CD8-positive, alpha-beta memory T cell (primary cell): ENCODE data around the gene COPE. TPM values are rescaled to one million over a fixed set of nuclear protein-coding genes. Genes with fewer than 3 reads are reported as not detected.

ENCODE experiments used
- CTCF ChIA-PET: fragments of 350-600 bp; sonication (Branson Sonifier 250); formaldehyde crosslinking; loops from one replicate; lab custom pipeline; 2021; ENCODE audit warnings: antibody characterized with exemption; lab: Charles Lee
- POLR2A ChIA-PET: fragments of 350-600 bp; sonication (Branson Sonifier 250); formaldehyde crosslinking; loops from one replicate; lab custom pipeline; 2021; ENCODE audit warnings: antibody characterized with exemption; lab: Charles Lee
- DNase-seq, 5 donors: peaks; one replicate each; pipeline versions ENCODE4 v3.0.0 to v3.0.0-alpha.2; 2020 to 2022; ENCODE audit warnings: mixed read lengths in 1 of 5
- H3K27ac ChIP-seq: one replicate; pipeline ENCODE4 v1.7.0; 2013; ENCODE audit warnings: low read depth, mild to moderate bottlenecking, low read length, moderate library complexity
- H3K27me3 ChIP-seq: 2 replicates; pipeline ENCODE4 v1.7.0; 2013; ENCODE audit warnings: low read length, mild to moderate bottlenecking; ENCODE audit not compliant: insufficient read depth, poor library complexity, severe bottlenecking
- H3K36me3 ChIP-seq: 2 replicates; pipeline ENCODE4 v1.7.0; 2013; ENCODE audit warnings: mild to moderate bottlenecking, low read length, moderate library complexity; ENCODE audit not compliant: insufficient read depth
- H3K4me1 ChIP-seq: 2 replicates; pipeline ENCODE4 v1.7.0; 2013; ENCODE audit warnings: mild to moderate bottlenecking, low read length, moderate library complexity; ENCODE audit not compliant: insufficient read depth
- H3K4me3 ChIP-seq: 2 replicates; pipeline ENCODE4 v1.7.0; 2013; ENCODE audit warnings: mild to moderate bottlenecking, low read length
- H3K9me3 ChIP-seq: 2 replicates; pipeline ENCODE4 v1.7.0; 2013; ENCODE audit warnings: mild to moderate bottlenecking, low read length
- H3K27ac Mint-ChIP-seq, 8 donors: one replicate each; pipeline ENCODE4 v1.8.0; 2020 to 2021; ENCODE audit warnings: mixed read lengths in 8 of 8, mild to moderate bottlenecking in 6 of 8, inconsistent platforms in 3 of 8, moderate library complexity in 3 of 8
- H3K27me3 Mint-ChIP-seq, 2 donors: one replicate each; pipeline ENCODE4 v1.8.0; 2020 to 2021; ENCODE audit warnings: mixed read lengths in 2 of 2, mild to moderate bottlenecking in 1 of 2, moderate library complexity in 1 of 2
- H3K36me3 Mint-ChIP-seq, 3 donors: one replicate each; pipeline ENCODE4 v1.8.0; 2020 to 2021; ENCODE audit warnings: mixed read lengths in 3 of 3, inconsistent platforms in 1 of 3, mild to moderate bottlenecking in 1 of 3
- H3K4me1 Mint-ChIP-seq, 3 donors: one replicate each; pipeline ENCODE4 v1.8.0; 2020 to 2021; ENCODE audit warnings: mixed read lengths in 3 of 3, inconsistent platforms in 1 of 3, mild to moderate bottlenecking in 1 of 3
- H3K4me3 Mint-ChIP-seq, 7 donors: one replicate each; pipeline ENCODE4 v1.8.0; 2020 to 2021; ENCODE audit warnings: mixed read lengths in 7 of 7, mild to moderate bottlenecking in 6 of 7, moderate library complexity in 4 of 7, inconsistent platforms in 2 of 7
- H3K9me3 Mint-ChIP-seq, 5 donors: one replicate each; pipeline ENCODE4 v1.8.0; 2020 to 2022; ENCODE audit warnings: mixed read lengths in 5 of 5, mild to moderate bottlenecking in 3 of 5, moderate library complexity in 2 of 5, inconsistent platforms in 1 of 5
- polyA plus RNA-seq: library from polyadenylated mRNA; unstranded; fragments of 300-500 nt; fragmentation: Illumina TruSeq; gene quantifications from one replicate; pipeline ENCODE4 v1.2.3, GENCODE V29; 2021
- total RNA-seq, 2 experiments: library from RNA; stranded (reverse); gene quantifications; one replicate each; pipeline ENCODE4 v1.2.3, GENCODE V29; 2021

Gene COPE
- total and polyA plus RNA-seq, 3 experiments from 2014 or later = 177 to 300 (median 184) TPM

DNA sequence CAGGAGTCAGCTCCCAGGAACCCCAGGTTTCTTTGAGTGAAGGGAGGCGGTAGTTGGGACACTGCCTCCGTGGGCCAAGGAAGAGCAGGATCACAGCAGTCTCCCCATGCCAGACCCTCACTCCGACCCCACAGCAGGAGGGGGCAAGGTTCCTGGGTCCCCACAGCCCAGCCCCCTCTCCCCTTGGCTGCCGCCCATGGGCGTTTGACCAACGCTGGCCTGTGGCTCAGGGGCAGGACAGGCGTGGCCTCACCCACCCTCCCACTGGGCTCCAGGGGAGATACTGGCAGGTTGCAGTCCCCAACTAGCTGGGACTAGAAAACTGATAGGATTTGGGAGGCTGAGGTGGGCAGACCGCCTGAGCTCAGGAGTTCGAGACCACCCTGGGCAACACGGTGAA, 9.2 kb downstream of the COPE start:
- ChIA-PET POLR2A (no interaction called here), CTCF (interaction anchor here (0.9 kb wide), 1 partner anchor 9 kb away, joined by 3 read pairs; the partner anchor contains the start of genes COPE and DDX49)
- H3K36me3 ChIP-seq = peaks cover 18% of the 10 kb centered on the region
- no peak overlapping the region for H3K27ac Mint-ChIP-seq
- peaks cover 6 to 14% (median 8%) of the 10 kb centered on the region in 3 donors for H3K4me1 Mint-ChIP-seq
- H3K4me3 ChIP-seq = no peak overlapping the region
- no peak for DNase-seq
- H3K9me3 ChIP-seq = no peaks in the 10 kb centered on the region
- no peaks in the 10 kb centered on the region for H3K4me1 ChIP-seq
- no peaks in the 10 kb centered on the region for H3K27me3 ChIP-seq
- H3K27me3 Mint-ChIP-seq = peaks cover 0 to 2% of the 10 kb centered on the region in 2 donors
- H3K36me3 Mint-ChIP-seq = peaks cover 0 to 79% (median 7%) of the 10 kb centered on the region in 3 donors
- no peak overlapping the region for H3K27ac ChIP-seq
- H3K9me3 Mint-ChIP-seq = no peaks in the 10 kb centered on the region
- H3K4me3 Mint-ChIP-seq = no peak overlapping the region

DNA sequence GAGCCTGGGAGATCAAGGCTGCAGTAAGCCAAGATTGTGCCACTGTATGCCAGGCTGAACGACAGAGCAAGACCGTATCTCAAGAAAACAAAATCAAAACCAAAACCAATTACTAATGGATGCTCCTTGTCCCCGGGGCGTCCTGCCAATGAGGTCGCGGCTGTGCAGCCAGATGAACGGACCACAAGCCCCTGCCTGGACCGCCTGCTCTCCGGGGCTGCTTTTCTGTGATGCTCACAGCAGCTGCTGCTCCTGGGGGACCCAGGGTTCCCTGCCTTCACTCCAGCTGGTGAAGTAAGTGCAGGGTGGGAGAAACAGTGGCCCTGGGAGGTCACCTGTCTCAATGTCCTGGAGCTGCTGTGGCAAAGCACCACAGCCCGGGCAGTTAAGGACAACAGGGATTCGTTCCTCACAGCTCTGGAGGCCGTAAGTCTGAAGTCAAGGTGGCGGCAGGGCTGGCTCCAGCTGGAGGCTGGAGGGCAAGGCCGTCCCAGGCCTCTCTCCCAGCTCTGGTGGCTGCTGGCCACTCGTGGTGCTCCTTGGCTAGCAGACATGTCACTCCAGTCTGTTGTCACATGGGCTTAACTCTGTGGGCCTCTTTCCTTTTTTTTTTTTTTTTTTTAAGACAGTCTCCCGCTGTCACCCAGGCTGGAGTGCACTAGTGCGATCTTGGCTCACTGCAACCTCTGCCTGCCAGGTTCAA, 10.1 kb downstream of the COPE start:
- H3K27me3 Mint-ChIP-seq = peaks cover 0 to 2% of the 10 kb centered on the region in 2 donors
- Histone ChIP-seq H3K4me1 (no peaks in the 10 kb centered on the region), H3K4me3 (no peak overlapping the region), H3K27me3 (no peaks in the 10 kb centered on the region), H3K36me3 (peaks cover 26% of the 10 kb centered on the region), H3K9me3 (no peaks in the 10 kb centered on the region), H3K27ac (no peak overlapping the region)
- DNase-seq = no peak
- H3K36me3 Mint-ChIP-seq = peaks cover 0 to 78% (median 7%) of the 10 kb centered on the region in 3 donors
- no peaks in the 10 kb centered on the region for H3K9me3 Mint-ChIP-seq
- H3K4me1 Mint-ChIP-seq = peaks cover 4 to 13% (median 7%) of the 10 kb centered on the region in 3 donors
- no peak overlapping the region for H3K4me3 Mint-ChIP-seq
- H3K27ac Mint-ChIP-seq = no peak overlapping the region
- CTCF ChIA-PET = no interaction called here
- POLR2A ChIA-PET = no interaction called here

DNA sequence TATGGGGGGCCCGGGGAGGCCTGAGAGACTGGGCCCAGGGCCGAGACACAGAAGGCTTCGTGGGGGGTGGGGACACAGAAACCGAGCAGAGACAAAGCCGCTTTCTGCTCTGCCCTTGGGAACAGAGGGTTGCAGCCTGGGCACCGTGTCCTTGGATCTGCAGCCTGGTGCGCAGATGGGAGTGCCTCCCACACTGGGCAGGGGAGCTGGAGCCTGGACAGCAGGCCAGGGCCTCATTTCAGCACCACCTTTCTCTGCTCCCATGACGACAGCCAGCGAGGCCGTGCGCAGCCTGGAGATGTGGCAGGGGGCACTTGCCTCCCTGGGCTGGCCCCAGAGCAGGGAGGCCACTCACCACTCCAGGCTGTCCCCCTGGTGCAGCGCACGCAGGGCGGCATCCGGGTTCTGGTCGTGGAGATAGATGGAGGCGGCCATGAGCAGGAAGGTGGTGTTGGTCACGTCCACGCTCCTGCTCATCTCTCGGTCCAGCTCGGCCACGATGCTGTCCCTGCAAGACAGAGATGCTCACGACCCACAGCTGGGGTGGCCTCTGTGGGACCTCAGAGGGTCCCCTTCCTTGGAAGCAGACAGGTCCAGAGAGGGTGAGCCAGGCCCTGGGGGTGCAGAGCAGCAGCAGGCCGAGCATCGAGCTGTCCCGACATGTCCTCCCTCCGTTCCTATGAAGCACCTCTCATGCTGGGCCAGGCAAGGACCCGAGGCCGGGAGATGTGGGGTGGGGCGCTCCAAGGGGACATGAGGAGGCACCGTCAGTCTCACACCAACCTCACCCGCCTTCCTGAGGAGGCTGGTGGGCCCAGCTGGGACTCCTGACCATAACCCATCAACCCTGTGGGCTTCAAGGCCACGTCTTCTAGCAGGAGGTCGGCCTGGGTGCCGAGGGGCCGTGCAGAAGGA, 12.3 kb downstream of the COPE start:
- Histone ChIP-seq H3K4me1 (no peaks in the 10 kb centered on the region), H3K4me3 (no peak overlapping the region), H3K36me3 (peaks cover 26% of the 10 kb centered on the region), H3K27me3 (no peaks in the 10 kb centered on the region), H3K27ac (no peak overlapping the region), H3K9me3 (no peaks in the 10 kb centered on the region)
- H3K4me3 Mint-ChIP-seq = no peak overlapping the region
- H3K36me3 Mint-ChIP-seq = peaks cover 0 to 72% (median 4%) of the 10 kb centered on the region in 3 donors
- ChIA-PET CTCF (no interaction called here), POLR2A (no interaction called here)
- DNase-seq = no peak
- H3K27me3 Mint-ChIP-seq = no peaks in the 10 kb centered on the region
- H3K27ac Mint-ChIP-seq = no peak overlapping the region
- H3K4me1 Mint-ChIP-seq = peaks cover 0 to 2% (median 0%) of the 10 kb centered on the region in 3 donors
- H3K9me3 Mint-ChIP-seq = no peaks in the 10 kb centered on the region

DNA sequence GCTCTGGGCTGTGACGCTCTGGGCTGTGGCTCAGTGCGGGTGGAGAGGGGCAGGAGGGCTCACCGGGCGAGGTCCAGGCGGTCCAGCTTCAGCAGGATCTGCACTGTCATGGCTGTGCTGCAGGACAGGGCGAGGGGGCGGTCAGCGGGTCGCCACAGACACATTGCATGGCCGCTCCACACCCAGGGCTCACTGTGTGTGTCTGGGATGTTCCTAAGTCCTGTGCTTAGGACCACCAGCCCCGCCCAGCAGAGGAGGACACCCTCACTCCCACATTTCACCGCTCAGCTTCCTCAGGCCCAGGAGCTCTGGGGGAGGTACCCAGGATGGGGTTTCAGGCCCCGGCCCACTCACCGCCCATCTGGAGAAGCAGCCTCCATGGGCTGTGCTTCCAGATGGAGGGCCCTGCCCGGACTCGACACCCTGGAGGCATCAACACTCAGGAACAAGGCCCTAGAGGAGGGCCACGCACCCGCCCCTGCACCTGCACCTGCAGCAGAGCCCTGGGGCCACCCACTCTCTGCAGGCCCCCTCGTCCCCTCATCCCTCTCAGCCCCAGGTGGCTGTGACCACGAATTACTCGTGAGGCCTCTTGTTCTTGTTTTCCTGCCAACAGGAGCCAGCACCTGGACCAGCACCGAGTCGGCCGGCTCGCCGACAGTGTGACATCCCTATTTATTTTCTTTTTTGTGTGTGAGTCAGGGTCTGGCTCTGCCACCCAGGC, 13.5 kb downstream of the COPE start:
- no peaks in the 10 kb centered on the region for H3K27me3 ChIP-seq
- no peaks in the 10 kb centered on the region for H3K4me1 ChIP-seq
- no peak overlapping the region for H3K4me3 ChIP-seq
- Mint-ChIP-seq H3K27ac (no peak overlapping the region), H3K4me3 (peak overlapping the region in 1 of 7 donors; percentile 24), H3K4me1 (peaks cover 0 to 2% (median 0%) of the 10 kb centered on the region in 3 donors), H3K27me3 (no peaks in the 10 kb centered on the region), H3K36me3 (peaks cover 0 to 75% (median 6%) of the 10 kb centered on the region in 3 donors), H3K9me3 (no peaks in the 10 kb centered on the region)
- no peak overlapping the region for H3K27ac ChIP-seq
- H3K9me3 ChIP-seq = no peaks in the 10 kb centered on the region
- peaks cover 26% of the 10 kb centered on the region for H3K36me3 ChIP-seq
- CTCF ChIA-PET = no interaction called here
- no peak for DNase-seq
- POLR2A ChIA-PET = no interaction called here

DNA sequence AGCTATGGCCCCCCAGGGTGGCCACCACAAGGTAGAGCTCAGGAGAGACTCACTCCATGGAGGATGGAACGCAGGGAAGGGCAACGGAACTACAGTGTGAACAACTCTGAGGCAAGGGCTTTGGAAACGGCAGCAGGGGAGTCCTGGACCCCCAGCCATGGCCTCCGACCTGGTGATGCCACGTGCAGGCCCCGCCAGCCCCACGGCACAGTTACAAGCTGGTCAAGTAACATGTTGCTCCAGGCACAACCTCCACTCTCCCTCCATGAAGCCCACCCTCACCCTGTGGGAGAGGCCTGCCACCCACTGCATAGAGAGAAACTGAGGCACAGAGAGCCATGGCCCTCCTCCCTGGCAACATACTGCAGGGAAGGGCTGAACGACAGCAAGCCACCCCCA, 14.1 kb downstream of the COPE start:
- CTCF ChIA-PET = no interaction called here
- peaks cover 0 to 2% (median 0%) of the 10 kb centered on the region in 3 donors for H3K4me1 Mint-ChIP-seq

DNA sequence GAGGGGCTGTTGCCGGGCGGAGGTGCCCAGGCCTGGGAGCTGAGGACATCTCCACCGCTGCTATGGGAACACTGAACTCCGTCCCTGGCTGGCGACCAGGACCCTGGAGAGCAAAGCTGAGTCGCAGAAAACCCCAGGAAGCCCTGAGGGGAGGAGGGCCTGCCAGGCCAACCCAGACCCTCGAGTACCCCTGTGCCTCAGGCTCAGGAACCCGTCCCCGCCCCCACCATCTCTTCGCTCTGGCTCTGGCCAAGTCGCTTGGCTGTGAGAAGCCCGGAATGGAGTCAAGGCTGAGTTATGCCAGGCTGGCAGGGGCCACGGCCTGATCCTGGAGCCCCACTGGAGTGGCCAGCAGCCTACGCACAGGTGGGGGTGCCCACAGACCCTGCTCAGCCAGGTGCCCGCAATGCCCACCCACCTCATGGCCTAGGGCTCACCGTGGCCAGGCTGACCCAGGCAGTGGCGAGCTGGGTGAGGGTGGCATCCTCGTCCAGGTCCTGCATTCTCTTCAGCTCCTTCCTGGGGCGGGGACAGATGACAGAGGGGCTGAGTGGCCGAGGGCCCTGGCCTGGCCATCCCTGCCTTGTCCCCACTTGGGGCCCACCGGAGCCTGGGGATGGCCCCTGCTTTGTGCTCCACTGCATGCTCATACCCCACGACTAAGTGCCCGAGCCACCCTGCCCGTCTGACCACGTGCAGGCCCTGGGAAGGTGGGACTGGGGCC, 14.7 kb downstream of the COPE start:
- Histone ChIP-seq H3K36me3 (peaks cover 26% of the 10 kb centered on the region), H3K27me3 (no peaks in the 10 kb centered on the region), H3K27ac (no peak overlapping the region), H3K9me3 (no peaks in the 10 kb centered on the region), H3K4me1 (no peaks in the 10 kb centered on the region), H3K4me3 (no peak overlapping the region)
- H3K4me1 Mint-ChIP-seq = no peaks in the 10 kb centered on the region
- H3K36me3 Mint-ChIP-seq = peaks cover 0 to 78% (median 2%) of the 10 kb centered on the region in 3 donors
- H3K27me3 Mint-ChIP-seq = no peaks in the 10 kb centered on the region
- H3K9me3 Mint-ChIP-seq = no peaks in the 10 kb centered on the region
- H3K4me3 Mint-ChIP-seq = no peak overlapping the region
- POLR2A ChIA-PET = no interaction called here
- no peak overlapping the region for H3K27ac Mint-ChIP-seq
- no peak for DNase-seq
- CTCF ChIA-PET = no interaction called here

More for the DNA sequence above, 14.1 kb downstream of the COPE start:
- Histone ChIP-seq H3K27ac (no peak overlapping the region), H3K4me1 (no peaks in the 10 kb centered on the region), H3K9me3 (no peaks in the 10 kb centered on the region), H3K4me3 (no peak overlapping the region), H3K27me3 (no peaks in the 10 kb centered on the region), H3K36me3 (peaks cover 26% of the 10 kb centered on the region)
- Mint-ChIP-seq H3K36me3 (peaks cover 0 to 78% (median 6%) of the 10 kb centered on the region in 3 donors), H3K27ac (no peak overlapping the region), H3K27me3 (no peaks in the 10 kb centered on the region), H3K4me3 (no peak overlapping the region), H3K9me3 (no peaks in the 10 kb centered on the region)
- DNase-seq = no peak
- POLR2A ChIA-PET = no interaction called here

DNA sequence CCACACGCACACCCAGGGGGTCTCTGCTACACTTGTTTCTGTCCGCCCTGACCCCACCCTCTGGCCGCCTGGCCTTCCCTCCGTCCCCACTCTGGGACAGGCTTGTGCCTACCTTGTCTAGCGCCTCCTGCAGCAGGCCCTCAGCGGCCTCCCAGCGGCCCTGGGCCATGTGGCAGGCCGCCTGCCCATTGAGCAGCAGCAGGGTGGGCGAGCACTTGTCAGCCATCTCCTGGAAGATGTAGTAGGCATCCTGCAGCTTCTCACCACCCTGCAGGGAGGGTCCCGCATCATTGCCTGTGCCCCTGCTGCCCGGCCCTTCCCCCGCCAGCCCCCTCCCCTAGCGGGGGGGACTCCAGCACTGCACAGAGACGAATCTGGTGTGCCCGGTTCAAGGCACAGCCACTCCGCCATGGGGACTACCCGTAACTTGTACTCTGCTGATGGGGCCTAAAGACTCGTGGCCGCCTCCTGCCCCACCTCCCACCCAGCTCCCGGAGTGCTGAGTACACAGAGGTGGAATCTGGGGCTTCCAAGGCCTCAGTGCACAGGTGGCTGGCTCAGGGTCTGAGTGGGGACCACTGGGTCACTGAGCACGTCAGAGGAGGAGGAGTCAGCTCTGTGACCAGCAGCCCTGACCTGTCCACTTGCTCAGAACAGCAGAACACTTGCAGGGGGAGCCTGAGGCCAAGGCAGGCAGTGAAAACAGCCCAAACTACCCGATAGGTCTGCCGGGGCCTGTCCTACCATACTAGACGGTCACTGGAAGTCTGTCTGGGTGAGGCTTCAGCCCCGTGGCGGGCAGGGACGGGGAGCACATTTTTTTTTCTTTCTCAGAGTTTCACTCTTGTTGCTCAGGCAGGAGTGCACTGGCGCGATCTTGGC, 15.8 kb downstream of the COPE start:
- ChIA-PET POLR2A (no interaction called here), CTCF (no interaction called here)
- Mint-ChIP-seq H3K27ac (no peak overlapping the region), H3K4me1 (no peaks in the 10 kb centered on the region), H3K4me3 (no peak overlapping the region), H3K9me3 (no peaks in the 10 kb centered on the region), H3K36me3 (peaks cover 0 to 77% (median 1%) of the 10 kb centered on the region in 3 donors), H3K27me3 (no peaks in the 10 kb centered on the region)
- Histone ChIP-seq H3K9me3 (no peaks in the 10 kb centered on the region), H3K36me3 (peaks cover 26% of the 10 kb centered on the region), H3K27ac (no peak overlapping the region), H3K4me1 (no peaks in the 10 kb centered on the region), H3K4me3 (no peak overlapping the region), H3K27me3 (no peaks in the 10 kb centered on the region)
- no peak for DNase-seq
